ENCODE measurements around the gene SIK2. TPM values are rescaled to one million over a fixed set of nuclear protein-coding genes. Genes with fewer than 3 reads are reported as not detected.
A peak's percentile ranks its signal among the peaks of the same experiment; 100 is the strongest.
"Not testable (repeated sequence)": the region's sequence is repeated elsewhere in the genome, so short reads cannot be mapped to it uniquely, and the experiment has no call there.

SIK2 gene
- total RNA-seq, 1 experiment from 2014 or later, result 13.9 TPM

DNA sequence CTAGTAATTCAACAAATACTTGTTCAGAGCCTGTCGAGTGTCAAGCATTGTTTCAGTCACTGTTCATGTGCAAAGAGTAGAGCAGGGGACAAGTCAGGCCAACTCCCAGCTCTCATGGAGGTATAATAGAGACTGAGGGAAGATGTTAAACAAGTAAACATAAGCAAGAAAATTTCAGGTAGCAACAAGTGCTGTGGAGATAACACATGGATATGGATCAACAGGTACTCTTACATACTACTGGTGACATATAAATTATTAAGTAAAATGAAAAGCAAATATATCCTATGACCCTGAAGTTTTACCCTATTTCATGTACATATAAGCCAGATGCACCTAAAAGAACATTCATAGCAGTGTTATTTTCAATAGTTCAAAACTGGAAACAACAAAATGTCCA, 42.7 kb downstream of the SIK2 start:
- no peak overlapping the region for H3K4me3 Mint-ChIP-seq (ENCODE audit: low read depth, unreplicated experiment)
- no peaks in the 10 kb centered on the region for H3K4me1 Mint-ChIP-seq (ENCODE audit: low read depth, unreplicated experiment)
- no peaks in the 10 kb centered on the region for H3K9me3 Mint-ChIP-seq (ENCODE audit: low read depth, unreplicated experiment)
- no peak for DNase-seq
- H3K27ac Mint-ChIP-seq (ENCODE audit: unreplicated experiment), result no peak overlapping the region
- intact Hi-C loops (cut with micrococcal nuclease; ENCODE audit: unreplicated experiment), result no loop called here
- no peaks in the 10 kb centered on the region for H3K27me3 Mint-ChIP-seq (ENCODE audit: unreplicated experiment)
- BruUV-seq (replicated peaks), result no TSS peak
- H3K36me3 Mint-ChIP-seq (ENCODE audit: insufficient read depth, unreplicated experiment), result no peaks in the 10 kb centered on the region
- CTCF ChIA-PET, result interaction anchor here (0.7 kb wide), 1 partner anchor 168 kb away, joined by 3 read pairs; no protein-coding TSS in a partner anchor
- TF ChIP-seq, protein P1, sequence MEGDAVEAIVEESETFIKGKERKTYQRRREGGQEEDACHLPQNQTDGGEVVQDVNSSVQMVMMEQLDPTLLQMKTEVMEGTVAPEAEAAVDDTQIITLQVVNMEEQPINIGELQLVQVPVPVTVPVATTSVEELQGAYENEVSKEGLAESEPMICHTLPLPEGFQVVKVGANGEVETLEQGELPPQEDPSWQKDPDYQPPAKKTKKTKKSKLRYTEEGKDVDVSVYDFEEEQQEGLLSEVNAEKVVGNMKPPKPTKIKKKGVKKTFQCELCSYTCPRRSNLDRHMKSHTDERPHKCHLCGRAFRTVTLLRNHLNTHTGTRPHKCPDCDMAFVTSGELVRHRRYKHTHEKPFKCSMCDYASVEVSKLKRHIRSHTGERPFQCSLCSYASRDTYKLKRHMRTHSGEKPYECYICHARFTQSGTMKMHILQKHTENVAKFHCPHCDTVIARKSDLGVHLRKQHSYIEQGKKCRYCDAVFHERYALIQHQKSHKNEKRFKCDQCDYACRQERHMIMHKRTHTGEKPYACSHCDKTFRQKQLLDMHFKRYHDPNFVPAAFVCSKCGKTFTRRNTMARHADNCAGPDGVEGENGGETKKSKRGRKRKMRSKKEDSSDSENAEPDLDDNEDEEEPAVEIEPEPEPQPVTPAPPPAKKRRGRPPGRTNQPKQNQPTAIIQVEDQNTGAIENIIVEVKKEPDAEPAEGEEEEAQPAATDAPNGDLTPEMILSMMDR (IDR thresholded peaks at IDR 0.05; ENCODE audit: unreplicated experiment), result no peak

DNA sequence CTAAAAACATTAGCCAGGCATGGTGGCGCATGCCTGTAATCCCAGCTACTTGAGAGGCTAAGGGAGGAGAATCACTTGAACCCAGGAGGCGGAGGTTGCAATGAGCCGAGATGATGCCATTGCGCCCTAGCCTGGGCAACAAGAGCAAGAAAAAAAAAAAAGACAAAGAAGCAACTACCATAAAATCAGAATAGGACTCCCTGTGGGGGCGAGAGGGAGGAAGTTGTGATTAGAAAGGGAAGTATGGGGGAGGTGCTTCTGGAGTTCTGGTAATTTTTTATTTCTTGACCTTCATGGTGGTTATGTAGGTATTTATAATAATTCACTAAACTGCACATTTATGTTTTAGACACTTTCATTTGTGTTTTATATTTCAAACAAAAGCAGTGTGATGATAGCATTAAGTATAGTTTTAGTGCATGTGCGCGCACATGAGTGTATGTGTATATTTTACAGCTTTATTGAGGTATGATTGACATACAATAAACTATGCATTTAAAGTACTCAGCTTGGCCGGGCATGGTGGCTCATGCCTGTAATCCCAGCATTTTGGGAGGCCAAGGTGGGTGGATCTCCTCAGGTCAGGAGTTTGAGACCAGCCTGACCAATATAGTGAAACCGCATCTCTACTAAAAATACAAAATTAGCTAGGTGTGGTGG, 43.5 kb downstream of the SIK2 start:
- DNase-seq, result no peak
- H3K9me3 Mint-ChIP-seq (ENCODE audit: low read depth, unreplicated experiment), result no peaks in the 10 kb centered on the region
- H3K36me3 Mint-ChIP-seq (ENCODE audit: insufficient read depth, unreplicated experiment), result no peaks in the 10 kb centered on the region
- H3K4me1 Mint-ChIP-seq (ENCODE audit: low read depth, unreplicated experiment), result no peaks in the 10 kb centered on the region
- CTCF ChIA-PET, result interaction anchor here (0.7 kb wide), 1 partner anchor 169 kb away, joined by 3 read pairs; no protein-coding TSS in a partner anchor
- H3K4me3 Mint-ChIP-seq (ENCODE audit: low read depth, unreplicated experiment), result no peak overlapping the region
- H3K27me3 Mint-ChIP-seq (ENCODE audit: unreplicated experiment), result no peaks in the 10 kb centered on the region
- H3K27ac Mint-ChIP-seq (ENCODE audit: unreplicated experiment), result no peak overlapping the region
- TF ChIP-seq, protein P1 (IDR thresholded peaks at IDR 0.05; ENCODE audit: unreplicated experiment), result no peak
- BruUV-seq (replicated peaks), result no TSS peak
- intact Hi-C loops (cut with micrococcal nuclease; ENCODE audit: unreplicated experiment), result no loop called here

DNA sequence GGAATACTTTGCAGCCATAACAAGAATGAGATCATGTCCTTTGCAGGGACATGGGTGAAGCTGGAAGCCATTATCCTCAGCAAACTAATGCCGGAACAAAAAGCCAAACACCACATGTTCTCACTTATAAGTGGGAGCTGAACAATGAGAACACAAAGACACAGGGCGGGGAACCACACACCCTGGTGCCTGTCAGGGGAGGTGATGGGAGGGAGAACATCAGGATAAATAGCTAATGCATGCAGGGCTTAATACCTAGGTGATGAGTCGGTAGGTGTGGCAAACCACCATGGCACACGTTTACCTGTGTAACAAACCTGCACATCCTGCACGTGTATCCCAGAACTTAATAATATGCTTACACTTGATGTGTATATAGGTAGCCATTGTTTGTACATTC, 49.1 kb downstream of the SIK2 start:
- H3K27ac Mint-ChIP-seq (ENCODE audit: unreplicated experiment); intact Hi-C loops (cut with micrococcal nuclease; ENCODE audit: unreplicated experiment); H3K27me3 Mint-ChIP-seq (ENCODE audit: unreplicated experiment); H3K4me3 Mint-ChIP-seq (ENCODE audit: low read depth, unreplicated experiment); H3K4me1 Mint-ChIP-seq (ENCODE audit: low read depth, unreplicated experiment); CTCF ChIA-PET; BruUV-seq (replicated peaks); H3K36me3 Mint-ChIP-seq (ENCODE audit: insufficient read depth, unreplicated experiment); H3K9me3 Mint-ChIP-seq (ENCODE audit: low read depth, unreplicated experiment): not testable (repeated sequence)
- DNase-seq, result peak; percentile 10

DNA sequence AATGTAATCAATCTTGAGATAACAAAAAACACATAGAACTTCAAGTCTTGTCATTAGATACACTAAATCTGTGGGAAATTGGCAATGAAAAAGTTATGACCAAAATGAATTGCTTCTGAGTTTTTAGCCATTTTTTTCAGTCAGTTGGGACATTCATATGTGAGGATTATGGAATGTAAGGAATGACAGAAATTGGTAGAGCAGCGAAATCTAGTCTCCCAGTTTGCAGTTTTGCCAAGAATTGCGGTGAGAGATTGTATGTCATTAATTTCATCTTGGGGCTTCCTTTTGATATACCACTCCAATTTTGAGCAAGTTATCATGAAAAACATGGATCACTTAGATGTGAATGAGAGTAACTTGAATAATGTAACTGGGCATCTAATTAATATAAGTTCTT, 49.9 kb downstream of the SIK2 start:
- H3K9me3 Mint-ChIP-seq (ENCODE audit: low read depth, unreplicated experiment), result no peaks in the 10 kb centered on the region
- no TSS peak for BruUV-seq (replicated peaks)
- TF ChIP-seq, protein P1 (IDR thresholded peaks at IDR 0.05; ENCODE audit: unreplicated experiment), result no peak
- H3K4me1 Mint-ChIP-seq (ENCODE audit: low read depth, unreplicated experiment), result no peaks in the 10 kb centered on the region
- CTCF ChIA-PET, result no interaction called here
- H3K27ac Mint-ChIP-seq (ENCODE audit: unreplicated experiment), result no peak overlapping the region
- H3K4me3 Mint-ChIP-seq (ENCODE audit: low read depth, unreplicated experiment), result no peak overlapping the region
- no peaks in the 10 kb centered on the region for H3K27me3 Mint-ChIP-seq (ENCODE audit: unreplicated experiment)
- no peaks in the 10 kb centered on the region for H3K36me3 Mint-ChIP-seq (ENCODE audit: insufficient read depth, unreplicated experiment)
- no peak for DNase-seq
- intact Hi-C loops (cut with micrococcal nuclease; ENCODE audit: unreplicated experiment), result no loop called here

DNA sequence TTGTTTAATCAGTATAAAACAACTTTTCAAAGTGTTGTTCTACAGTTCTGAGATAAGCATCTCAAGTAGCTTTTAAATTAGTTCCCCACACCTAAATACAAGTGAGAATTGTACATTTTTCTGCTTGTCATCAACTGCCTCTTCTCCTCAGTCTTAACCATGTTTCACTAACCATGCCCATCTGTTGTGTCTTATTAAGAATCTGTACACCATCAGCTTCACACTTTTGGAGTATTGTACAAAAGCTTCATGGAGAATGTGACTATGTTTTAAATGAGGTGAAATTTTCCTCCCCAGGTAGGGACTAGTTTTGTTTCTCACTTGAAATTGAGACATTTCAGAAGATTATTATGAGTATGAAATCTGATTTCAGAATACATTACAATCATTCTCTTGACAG, 52.4 kb downstream of the SIK2 start:
- Mint-ChIP-seq H3K4me3 (ENCODE audit: low read depth, unreplicated experiment) (no peak overlapping the region), H3K4me1 (ENCODE audit: low read depth, unreplicated experiment) (no peaks in the 10 kb centered on the region), H3K27me3 (ENCODE audit: unreplicated experiment) (no peaks in the 10 kb centered on the region), H3K9me3 (ENCODE audit: low read depth, unreplicated experiment) (no peaks in the 10 kb centered on the region), H3K27ac (ENCODE audit: unreplicated experiment) (no peak overlapping the region), H3K36me3 (ENCODE audit: insufficient read depth, unreplicated experiment) (no peaks in the 10 kb centered on the region)
- intact Hi-C loops (cut with micrococcal nuclease; ENCODE audit: unreplicated experiment), result no loop called here
- TF ChIP-seq, protein P1 (IDR thresholded peaks at IDR 0.05; ENCODE audit: unreplicated experiment), result no peak
- no peak for DNase-seq
- CTCF ChIA-PET, result no interaction called here
- no TSS peak for BruUV-seq (replicated peaks)

Measured in Calu3 (cell line).